Measurements from ENCODE around the gene ADPGK.

Gene ADPGK

DNA sequence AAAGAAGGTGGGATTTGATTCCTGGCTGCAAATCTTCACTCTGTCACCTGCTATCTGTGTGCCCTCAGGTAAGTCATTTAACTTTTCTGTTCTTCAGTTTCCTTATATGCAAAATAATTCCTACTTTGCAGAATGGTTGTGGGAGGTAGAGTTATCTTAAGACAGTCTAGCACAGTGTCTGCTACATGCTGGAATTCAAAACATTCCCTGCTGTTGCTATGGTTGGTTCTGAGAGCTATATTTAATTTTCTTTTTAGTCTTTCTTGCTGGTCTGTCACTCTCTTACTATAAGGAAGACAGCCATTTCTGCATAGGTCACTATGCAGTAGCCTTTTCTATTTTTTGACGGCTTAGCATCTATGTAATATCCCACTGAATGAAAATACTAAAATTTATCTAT lies 4.0 kb upstream of the ADPGK start:
- DNase-seq, result no peak

DNA sequence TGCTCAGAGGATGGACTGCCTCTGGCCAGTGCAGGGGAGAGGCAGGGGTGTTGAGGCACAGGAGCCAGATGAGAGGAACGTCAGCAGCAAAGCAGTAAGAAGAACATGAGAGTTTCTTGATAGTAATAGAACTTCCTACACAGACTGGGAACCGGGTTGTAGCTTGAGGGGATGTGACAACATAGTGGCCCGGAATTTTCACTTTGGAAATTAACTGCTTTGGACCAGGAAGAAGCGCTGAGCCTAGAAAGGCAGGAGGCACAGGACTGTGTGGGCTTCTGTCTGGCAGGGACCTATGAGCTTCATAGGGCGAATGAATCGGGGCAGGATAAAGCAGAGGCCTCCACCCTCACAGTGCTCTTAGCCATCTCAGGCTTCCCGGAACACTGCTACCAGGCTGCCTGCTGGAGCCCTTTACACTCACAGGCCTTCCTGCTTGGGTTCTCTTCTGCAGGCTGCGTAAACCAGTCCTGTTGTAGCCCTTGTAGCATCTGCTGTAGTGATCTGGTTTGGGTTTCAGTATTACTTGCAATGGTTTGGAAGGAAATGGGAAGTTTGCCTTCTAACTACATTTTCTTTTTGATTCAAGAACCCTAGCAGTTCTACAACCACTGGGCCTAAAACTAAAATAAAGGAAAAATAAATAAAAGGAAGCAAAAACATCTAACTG lies 3.3 kb upstream of the ADPGK start:
- no peak for DNase-seq

DNA sequence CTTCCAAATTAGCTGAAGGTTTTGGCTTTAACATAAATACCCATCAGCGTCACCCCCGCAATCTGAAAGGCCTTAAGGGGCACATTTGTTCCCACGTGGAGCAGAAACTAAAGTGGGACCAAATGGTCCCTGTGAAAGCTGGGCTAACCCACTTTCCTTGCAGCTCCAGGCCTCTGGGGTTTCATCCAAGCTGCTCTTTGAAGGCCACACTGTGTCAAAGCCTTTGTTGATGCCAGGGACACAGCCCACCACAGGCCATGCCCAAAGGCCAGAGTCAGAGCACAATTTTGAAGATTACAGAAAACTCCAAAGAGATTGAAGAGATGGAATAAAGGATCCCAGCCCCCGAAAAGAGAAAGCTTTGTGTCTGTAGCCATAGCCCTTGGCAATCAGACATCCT lies 2.7 kb upstream of the ADPGK start:
- DNase-seq, result no peak

DNA sequence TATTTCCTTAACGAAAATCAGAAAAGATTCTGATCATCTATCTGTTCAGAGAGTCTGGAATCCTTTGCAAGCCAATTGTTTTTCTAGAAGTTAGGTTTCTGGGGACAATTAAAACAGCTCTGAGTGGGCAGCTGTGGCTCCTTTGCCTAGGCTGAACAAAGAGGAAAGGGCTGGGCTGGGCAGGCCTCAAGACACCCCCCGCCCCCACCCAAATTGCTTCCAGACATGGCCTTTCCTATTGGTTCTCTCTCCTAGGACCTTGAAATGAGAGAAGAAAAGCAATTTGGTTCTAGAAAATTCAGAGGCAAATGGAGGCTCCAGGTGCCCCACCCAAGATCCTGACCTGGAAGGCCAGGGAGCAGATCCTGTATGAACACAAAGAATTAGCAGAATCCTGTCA lies 2.3 kb upstream of the ADPGK start:
- DNase-seq, result no peak

GRCh38 chr15:72785432-72785831 lies 1.9 kb upstream of the ADPGK start:
- no peak for DNase-seq

DNA sequence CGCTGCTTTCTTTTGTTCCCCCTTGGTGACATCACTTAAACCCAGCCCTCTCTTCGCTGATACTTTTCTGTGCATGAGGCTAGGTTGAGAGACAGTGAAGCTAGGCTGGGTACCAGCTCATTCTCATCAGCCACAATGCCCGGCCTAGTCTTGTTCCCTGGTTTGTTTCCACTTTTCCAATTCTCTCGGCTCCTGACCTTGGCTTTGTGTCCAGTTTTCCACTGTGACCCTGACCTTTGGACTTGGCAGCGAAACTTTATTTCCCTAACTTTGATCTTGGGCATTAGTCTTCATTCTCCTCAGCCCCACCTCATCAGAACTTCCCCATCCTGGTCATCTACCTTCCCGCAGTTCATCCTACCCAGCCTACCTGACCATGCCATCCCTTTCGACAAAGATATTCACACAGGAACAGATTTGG lies 908 bp upstream of the ADPGK start:
- DNase-seq, result no peak

- no peak for DNase-seq
These were observed 436 bp downstream of the ADPGK start for GRCh38 chr15:72783004-72783639.

- no peak for DNase-seq
These were observed 1.1 kb downstream of the ADPGK start for GRCh38 chr15:72782274-72783003.

DNA sequence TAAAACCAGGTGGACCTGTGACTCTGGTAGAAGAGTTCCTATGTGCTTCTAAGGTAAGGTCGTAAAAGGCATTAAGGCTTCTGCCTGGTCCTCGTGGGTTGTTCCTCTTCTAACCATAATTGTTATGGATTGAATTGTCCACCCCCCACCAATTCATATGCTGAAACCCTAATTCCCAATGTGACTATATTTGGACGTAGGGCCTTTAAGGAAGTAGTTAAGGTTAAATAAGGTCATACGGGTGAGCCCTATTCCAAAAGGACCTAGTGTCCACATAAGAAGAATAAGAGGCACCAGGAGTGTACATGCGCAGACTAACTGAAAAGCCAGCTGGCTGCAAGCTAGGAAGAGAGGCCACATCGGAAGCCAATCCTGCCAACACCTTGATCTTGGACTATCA lies 1.9 kb downstream of the ADPGK start:
- no peak for DNase-seq

GRCh38 chr15:72778796-72779195 lies 4.8 kb downstream of the ADPGK start:
- no peak for DNase-seq

GRCh38 chr15:72774696-72775383 lies 8.7 kb downstream of the ADPGK start:
- DNase-seq, result no peak

DNA sequence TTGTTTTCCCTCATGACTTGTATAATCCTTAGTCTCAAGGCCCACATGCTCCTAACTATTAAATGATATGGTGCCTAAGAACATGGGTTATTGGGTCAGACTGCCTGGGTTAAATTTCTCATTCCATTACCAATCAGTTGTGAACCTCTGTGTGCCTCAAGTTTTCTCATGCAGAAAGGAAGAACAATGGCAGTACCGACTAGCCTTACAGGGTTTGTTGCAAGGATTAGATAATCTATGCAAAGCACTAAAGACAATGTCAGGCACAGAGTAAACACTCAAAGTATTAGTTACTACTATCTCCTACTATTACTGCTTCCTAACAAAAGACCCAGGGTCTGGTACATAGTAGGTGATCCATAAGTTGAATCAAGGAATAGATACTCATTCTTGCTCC lies 12.2 kb downstream of the ADPGK start:
- DNase-seq, result no peak

DNA sequence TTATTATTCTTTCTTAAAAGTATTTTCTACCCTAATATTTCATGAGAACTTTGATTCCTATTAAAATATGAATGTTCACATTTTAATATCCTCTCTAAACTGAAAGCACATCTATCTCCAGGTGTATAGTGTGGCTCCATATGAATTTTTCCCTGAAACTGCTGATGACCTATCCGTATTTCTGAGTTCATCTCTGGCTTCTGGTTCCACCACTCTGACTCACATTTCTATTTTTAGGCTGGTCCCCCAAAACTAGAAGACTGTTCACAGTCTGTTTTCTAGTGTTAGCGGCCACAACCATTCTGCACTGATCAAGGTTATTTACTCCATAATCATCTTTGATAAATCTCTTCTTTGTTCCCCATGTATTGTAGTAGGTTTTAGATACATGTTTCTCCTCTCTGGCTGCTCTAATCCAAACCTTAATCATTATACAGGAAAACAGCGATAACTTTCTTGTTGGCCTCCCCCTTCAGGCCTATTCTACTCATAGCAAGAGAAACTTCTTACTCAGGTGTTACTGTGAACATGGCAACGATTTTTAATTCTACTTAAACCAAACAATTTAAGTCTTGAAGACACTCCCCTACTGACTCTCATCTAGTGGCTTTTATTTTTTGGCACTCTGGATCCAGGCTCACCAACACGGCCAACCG lies 12.8 kb downstream of the ADPGK start:
- DNase-seq, result no peak

- DNase-seq, result no peak
These were observed 16.8 kb downstream of the ADPGK start for GRCh38 chr15:72766780-72767179.

DNA sequence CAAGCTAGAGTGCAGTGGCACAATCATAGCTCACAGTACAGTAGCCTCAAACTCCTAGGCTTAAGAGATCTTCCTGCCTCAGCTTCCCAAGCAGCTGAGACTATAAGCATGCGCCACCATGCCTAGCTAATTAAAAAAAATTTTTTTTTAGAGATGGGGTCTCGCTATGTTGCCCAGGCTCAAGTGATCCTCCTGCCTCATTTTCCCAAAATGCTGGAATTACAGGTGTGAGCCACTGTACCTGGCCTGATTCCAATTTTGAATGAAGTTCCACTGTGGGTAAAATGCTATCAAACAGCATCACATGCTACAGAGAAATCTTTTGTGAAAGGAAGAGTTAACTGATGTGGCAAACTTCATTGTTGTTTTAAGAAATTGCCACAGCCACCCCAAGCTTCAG lies 17.5 kb downstream of the ADPGK start:
- DNase-seq, result no peak

- DNase-seq, result no peak
These were observed 18.9 kb downstream of the ADPGK start for GRCh38 chr15:72764656-72765055.

DNA sequence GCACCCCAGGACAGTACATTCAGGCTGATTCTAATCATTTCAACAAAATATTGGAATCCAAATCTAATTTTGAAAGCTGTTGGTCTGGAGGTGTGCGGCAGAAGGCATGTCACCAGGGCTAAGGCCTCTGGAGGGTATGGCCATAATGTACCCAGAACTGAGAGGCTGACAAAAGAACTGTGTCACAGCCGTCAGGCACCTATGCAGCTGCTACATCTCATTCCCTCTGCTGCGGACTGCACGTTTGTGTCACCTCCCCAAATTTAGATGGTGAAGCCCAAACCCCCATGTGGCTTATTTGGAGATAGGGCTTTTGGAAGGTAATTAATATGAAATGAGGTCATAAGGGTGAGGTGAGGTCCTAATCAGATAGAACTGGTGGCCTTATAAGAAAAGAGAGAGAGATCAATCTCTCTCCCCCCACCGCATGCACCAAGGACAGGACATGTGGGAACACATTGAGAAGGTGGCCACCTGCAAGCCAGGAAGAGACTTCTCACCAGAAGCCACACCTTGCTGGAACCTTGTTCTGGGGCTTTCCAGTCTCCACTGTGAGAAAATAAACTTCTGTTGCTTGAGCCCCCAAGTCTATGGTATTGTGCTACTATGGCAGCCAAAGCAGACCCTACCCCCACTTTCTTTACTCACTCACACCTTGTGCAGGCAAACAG lies 22.8 kb downstream of the ADPGK start:
- no peak for DNase-seq

DNA sequence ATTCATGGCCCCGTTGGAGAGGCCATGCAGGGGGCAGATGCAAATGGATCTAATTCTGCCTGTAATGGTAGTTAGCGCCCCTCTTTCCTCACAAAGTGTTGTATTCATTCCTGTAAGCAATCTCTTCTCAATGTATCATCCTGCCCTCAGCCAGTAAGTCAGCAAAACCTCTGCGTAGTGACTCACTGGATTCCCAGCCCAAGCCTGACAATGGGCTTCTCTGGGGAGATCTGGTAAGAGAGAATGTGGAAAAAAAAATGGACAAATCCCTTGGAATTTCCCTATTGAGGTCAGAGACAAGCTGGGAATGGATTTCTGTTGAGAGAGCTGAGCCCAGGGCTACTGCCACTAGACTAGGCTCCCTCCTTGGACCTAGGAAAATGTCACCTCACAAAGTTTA lies 25.4 kb downstream of the ADPGK start:
- DNase-seq, result no peak

DNA sequence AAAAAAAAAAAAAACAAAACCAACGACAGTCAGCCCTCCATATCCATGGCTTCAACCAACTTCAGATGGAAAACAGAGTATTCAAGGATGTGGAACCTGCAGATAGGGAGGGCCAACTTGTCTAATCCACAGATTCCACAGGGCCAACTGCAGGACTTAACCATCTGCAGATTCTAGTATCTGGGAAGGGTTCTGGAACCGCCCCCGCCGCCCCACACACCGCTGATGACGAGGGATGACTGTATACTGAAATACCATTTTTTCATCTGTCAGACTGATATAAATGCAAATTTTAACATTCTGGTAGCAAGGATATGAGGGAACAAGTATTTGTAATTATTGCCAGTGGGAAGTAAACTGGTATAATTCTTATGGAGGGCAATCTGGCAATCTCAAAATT lies 29.5 kb downstream of the ADPGK start:
- DNase-seq, result no peak

- DNase-seq, result no peak
These were observed 31.7 kb downstream of the ADPGK start for GRCh38 chr15:72751751-72752455.

- DNase-seq, result no peak
These were observed 33.9 kb downstream of the ADPGK start for GRCh38 chr15:72749700-72750099.

GRCh38 chr15:72740219-72740618 lies 43.3 kb downstream of the ADPGK start:
- DNase-seq, result no peak

Measured in NCI-H187 (cell line).